NCI-H2107 (cell line): ENCODE results near the gene CXCL11.
"Not testable (repeated sequence)": the region's sequence is repeated elsewhere in the genome, so short reads cannot be mapped to it uniquely, and the experiment has no call there.

Source experiments
- DNase-seq: peaks from one replicate; lab custom pipeline; 2025; lab: John Stamatoyannopoulos, UW

Gene CXCL11

GRCh38 chr4:76035799-76036380, at the start of gene CXCL11:
TSS of gene CXCL11 (minus strand) at chr4:76036070. CDS start at chr4:76035987, 83 bp downstream.
- no peak for DNase-seq

- DNase-seq, result no peak
Observed at GRCh38 chr4:76084542-76084941, 48.7 kb upstream of the CXCL11 start.

GRCh38 chr4:76083386-76083988, 47.6 kb upstream of the CXCL11 start:
- no peak for DNase-seq

DNA sequence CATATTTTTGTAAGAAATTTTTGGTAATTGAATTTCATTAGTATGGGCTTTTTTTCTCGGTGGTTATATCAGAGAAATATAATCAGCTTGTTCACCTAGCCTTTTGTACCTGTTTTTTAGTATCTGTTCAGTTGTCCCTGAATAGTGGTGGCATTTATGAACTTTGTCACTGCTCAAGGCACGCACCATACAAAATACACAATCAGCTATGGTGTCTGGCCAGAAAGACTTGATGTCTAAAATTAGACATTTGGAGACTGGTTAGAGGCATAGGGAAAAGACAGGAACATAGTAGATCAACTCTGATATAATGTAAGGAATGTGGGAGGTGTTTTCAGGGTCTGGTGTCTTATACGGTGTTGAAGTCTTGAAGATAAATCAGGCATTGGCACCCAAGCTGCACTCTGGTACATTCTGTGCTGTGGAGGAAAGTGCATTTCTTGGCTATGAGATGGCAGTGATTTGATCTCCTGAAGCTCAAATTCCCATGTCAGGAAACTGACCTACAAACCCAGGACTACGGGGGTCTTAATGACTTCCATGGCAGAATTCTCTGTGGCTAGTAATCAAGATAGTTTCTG, 42.3 kb upstream of the CXCL11 start:
- no peak for DNase-seq

- no peak for DNase-seq
Observed at GRCh38 chr4:76074993-76075600, 39.2 kb upstream of the CXCL11 start.

GRCh38 chr4:76074468-76074867, 38.6 kb upstream of the CXCL11 start, which contains the start of gene ART3:
TSS of gene ART3 (plus strand) at chr4:76074709. CDS start at chr4:76075890, 1,181 bp downstream.
- no peak for DNase-seq

GRCh38 chr4:76072760-76073159, 36.9 kb upstream of the CXCL11 start:
- DNase-seq, result no peak

- peak; percentile 45 for DNase-seq
Observed at GRCh38 chr4:76067652-76068286, 31.9 kb upstream of the CXCL11 start.

- DNase-seq, result no peak
Observed at GRCh38 chr4:76066546-76066945, 30.7 kb upstream of the CXCL11 start.

DNA sequence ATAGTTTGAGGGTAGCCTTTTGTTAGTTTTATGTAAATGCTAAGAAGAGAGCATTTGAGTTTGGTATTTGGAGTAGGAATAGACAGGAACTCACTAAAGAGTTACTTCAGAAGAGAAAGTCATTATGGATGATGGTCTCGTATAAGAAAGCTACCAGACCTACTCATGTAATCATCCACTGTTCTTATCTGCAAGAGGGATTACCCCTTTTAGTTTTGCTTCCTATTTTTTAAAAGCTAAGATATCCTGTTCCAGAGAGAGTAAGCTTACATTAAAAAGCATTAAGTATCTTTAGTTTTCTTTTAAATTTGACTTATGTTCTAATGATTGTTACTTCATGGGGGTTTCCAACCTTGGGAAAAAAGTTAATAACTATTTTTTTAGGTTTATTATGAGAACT, 26.1 kb upstream of the CXCL11 start:
- DNase-seq, result no peak

DNA sequence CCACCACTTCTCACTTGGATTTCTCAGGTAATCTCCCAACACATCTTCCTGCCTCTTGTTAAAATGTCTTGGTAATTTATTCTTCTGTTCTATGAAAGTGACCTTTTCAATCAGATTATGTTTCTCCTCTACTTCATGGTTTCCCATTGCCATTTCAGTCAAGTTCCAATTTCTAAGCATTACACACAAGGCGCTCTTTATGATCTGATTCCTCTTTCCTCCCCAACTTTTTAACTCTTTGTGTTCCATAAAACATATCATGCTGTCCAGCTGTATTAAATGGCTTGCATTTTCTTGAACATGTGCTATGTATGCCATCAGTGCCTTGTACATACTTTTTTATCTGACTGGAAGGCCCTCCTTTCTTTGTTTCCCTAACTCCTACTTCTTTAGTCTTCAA, 25.6 kb upstream of the CXCL11 start:
- no peak for DNase-seq

GRCh38 chr4:76060506-76060905, 24.6 kb upstream of the CXCL11 start:
- DNase-seq, result no peak

DNA sequence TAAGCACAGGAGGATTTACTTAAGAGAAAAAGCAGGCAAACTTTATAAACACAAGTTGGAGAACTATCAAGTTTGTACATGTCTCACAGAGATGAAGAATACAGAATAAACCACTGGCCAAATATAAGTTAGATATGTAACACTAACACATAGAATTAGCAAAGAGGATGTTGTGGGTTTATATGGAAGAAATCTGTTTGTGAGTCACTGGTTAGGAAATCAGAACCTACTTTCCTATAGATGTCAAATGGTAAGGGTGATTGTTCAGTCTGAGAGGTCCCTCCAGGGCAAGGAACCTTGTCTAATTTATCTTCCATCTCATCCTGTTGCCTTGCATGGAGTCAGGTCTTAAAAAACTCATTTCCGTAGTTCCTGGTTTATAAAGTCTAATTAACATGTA, 23.9 kb upstream of the CXCL11 start:
- no peak for DNase-seq

GRCh38 chr4:76058888-76059426, 23.1 kb upstream of the CXCL11 start:
- no peak for DNase-seq

- no peak for DNase-seq
Observed at GRCh38 chr4:76058302-76058701, 22.4 kb upstream of the CXCL11 start.

DNA sequence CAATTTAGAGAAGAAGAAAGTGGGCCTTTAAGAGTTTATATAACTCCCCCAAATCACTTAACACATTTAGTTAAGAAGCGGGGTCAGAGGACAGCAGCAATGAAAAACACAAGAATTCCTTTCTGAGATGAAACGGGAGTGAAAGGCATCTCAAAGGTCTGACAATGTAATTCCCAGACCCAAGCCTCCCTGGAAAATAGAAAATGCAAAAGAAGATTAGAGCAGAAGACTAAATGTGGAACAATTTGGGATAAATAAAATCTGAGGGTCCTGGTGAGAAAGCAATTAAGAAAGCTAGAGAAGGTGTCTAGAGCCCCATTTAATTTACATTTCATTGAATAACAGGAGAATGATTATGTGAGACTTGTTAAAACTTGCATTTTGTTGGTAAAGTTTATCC, 19.6 kb upstream of the CXCL11 start:
- DNase-seq, result no peak

- no peak for DNase-seq
Observed at GRCh38 chr4:76055016-76055415, 19.1 kb upstream of the CXCL11 start.

DNA sequence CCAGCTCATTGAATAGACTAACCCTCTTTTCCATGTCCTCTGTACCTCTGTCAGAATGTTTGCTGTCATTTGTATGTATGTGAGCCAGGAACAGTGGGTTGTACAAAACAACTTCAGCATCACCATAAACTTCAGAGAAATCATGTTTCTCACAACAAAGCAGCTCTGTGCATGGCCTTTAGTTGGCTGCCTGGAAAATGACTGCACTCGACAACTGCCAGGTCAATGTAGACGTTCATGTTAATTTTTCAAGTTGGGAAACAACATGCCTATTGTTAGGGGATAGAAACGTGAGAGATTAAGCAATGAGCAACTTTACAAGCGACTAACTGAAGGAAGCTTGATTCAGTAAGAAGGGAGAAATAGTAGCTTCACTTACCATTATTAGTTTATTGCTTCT, 17.9 kb upstream of the CXCL11 start:
- DNase-seq, result no peak

DNA sequence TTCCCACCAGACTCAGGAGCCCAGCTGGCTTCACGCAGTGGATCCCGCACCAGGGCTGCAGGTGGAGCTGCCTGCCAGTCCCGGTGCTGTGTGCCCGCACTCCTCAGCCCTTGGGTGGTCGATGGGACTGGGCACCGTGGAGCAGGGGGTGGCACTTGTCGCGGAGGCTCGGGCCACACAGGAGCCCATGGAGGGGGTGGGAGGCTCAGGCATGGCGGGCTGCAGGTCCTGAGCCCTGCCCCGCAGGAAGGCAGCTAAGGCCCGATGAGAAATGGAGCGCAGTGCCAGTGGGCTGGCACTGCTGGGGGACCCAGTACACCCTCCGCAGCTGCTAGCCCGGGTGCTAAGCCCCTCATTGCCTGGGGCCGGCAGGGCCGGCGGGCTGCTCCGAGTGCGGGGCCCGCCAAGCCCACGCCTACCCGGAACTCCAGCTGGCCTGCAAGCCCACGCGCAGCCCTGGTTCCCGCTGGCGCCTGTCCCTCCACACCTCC, 14.7 kb upstream of the CXCL11 start:
- DNase-seq, result not testable (repeated sequence)

DNA sequence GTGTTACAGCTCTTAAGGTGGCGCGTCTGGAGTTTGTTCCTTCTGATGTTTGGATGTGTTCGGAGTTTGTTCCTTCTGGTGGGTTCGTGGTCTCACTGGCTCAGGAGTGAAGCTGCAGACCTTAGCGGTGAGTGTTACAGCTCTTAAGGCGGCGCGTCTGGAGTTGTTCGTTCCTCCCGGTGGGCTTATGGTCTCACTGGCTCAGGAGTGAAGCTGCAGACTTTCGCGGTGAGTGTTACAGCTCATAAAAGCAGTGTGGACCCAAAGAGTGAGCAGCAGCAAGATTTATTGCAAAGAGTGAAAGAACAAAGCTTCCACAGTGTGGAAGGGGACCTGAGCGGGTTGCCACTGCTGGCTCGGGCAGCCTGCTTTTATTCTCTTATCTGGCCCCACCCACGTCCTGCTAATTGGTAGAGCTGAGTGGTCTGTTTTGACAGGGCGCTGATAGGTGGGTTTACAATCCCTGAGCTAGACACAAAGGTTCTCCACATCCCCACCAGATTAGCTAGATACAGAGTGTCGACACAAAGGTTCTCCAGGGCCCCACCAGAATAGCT, 14.1 kb upstream of the CXCL11 start:
- not testable (repeated sequence) for DNase-seq

GRCh38 chr4:76044686-76045085, 8.8 kb upstream of the CXCL11 start:
- DNase-seq, result not testable (repeated sequence)

DNA sequence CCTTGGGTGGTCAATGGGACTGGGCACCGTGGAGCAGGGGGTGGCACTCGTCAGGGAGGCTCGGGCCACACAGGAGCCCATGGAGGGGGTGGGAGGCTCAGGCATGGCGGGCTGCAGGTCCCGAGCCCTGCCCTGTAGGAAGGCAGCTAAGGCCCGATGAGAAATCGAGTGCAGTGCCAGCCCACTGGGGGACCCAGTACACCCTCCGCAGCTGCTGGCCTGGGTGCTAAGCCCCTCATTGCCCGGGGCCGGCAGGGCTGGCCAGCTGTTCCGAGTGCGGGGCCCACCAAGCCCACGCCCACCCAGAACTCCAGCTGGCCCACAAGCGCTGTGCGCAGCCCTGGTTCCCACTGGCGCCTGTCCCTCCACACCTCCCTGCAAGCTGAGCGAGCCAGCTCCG, 7.4 kb upstream of the CXCL11 start:
- not testable (repeated sequence) for DNase-seq
